Measurements from ENCODE around the gene HMGB4.

HMGB4 gene, protein sequence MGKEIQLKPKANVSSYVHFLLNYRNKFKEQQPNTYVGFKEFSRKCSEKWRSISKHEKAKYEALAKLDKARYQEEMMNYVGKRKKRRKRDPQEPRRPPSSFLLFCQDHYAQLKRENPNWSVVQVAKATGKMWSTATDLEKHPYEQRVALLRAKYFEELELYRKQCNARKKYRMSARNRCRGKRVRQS

DNA sequence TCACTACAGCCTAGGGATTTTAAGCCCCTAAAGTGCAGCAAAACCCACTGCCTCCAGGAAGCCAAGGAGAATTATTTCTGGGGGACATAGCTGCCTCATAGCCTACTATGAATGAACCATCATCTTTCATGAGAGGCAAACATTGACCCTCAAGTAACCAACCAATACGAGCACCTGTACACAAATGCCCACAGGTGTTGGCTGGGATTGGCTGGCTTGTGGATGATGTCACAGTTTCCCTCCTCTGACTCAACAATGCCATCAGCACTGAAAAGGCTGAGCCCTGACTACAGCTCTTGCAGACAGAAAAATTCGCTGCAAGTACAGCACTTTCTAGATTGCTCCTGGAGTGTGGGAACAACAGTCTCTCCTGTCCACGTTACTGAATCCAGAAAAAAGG, at the start of gene HMGB4:
Gene HMGB4 (plus strand): TSS at position 301 of the 400 bp plus-strand sequence. CDS start 113 bp downstream, outside the sequence.
- Histone ChIP-seq H3K4me1 (ENCODE audit: low read length) (no peaks in the 10 kb centered on the region), H3K79me2 (ENCODE audit: low read length) (no peaks in the 10 kb centered on the region), H3K4me2 (ENCODE audit: low read depth, low read length) (no peak within 1 kb of the TSS), H3K27me3 (replicated peaks; ENCODE audit: insufficient read depth, low read length) (peaks cover 25% of the 10 kb centered on the region), H4K20me1 (ENCODE audit: insufficient read depth, low read length) (no peaks in the 10 kb centered on the region), H3K9ac (ENCODE audit: low read length) (no peak within 1 kb of the TSS), H2AFZ (ENCODE audit: low read length) (no peak within 1 kb of the TSS), H3K36me3 (replicated peaks; ENCODE audit: insufficient read depth, low read length) (no peaks in the 10 kb centered on the region), H3K27ac (ENCODE audit: low read length) (no peak within 1 kb of the TSS), H3K9me2 (replicated peaks; ENCODE audit: insufficient read depth, low read length) (no peaks in the 10 kb centered on the region), H3K9me3 (replicated peaks; ENCODE audit: insufficient read depth, low read length) (no peaks in the 10 kb centered on the region), H3F3A (ENCODE audit: insufficient read depth, low read length) (no peaks in the 10 kb centered on the region), H3K4me3 (ENCODE audit: low read length) (no peak within 1 kb of the TSS)
- no peak for TF ChIP-seq EZH2 (optimal IDR thresholded peaks at IDR 0.05; ENCODE audit: low read depth, low read length)
- DNase-seq: no peak

DNA sequence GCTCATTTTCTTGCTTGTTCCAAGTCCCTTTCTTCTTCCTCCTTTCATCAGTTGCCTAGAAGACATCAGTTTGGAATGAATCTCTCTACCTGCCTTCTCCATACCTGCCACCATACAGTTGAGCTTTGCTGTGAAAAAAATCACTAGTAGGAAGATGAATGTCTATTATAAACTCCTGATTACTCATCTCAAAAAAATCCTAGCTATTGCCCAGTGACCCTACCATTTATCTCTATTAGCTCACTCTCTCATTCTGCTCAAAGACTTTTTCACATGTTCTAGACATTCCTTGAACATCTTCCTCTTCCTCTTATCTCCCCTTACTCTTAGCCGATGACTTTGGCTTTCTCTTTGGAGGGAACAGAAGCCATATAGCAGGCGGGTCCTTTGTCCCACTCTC, 49.7 kb upstream of the HMGB4 start:
- Histone ChIP-seq H3K4me1 (ENCODE audit: low read length) (no peaks in the 10 kb centered on the region), H3K9me2 (replicated peaks; ENCODE audit: insufficient read depth, low read length) (no peaks in the 10 kb centered on the region), H3F3A (ENCODE audit: insufficient read depth, low read length) (no peaks in the 10 kb centered on the region), H3K9me3 (replicated peaks; ENCODE audit: insufficient read depth, low read length) (no peaks in the 10 kb centered on the region), H3K4me3 (ENCODE audit: low read length) (no peak overlapping the region), H3K9ac (ENCODE audit: low read length) (no peak overlapping the region), H4K20me1 (ENCODE audit: insufficient read depth, low read length) (no peaks in the 10 kb centered on the region), H3K4me2 (ENCODE audit: low read depth, low read length) (no peak overlapping the region), H3K27ac (ENCODE audit: low read length) (no peak overlapping the region), H3K36me3 (replicated peaks; ENCODE audit: insufficient read depth, low read length) (no peaks in the 10 kb centered on the region), H2AFZ (ENCODE audit: low read length) (no peak overlapping the region), H3K79me2 (ENCODE audit: low read length) (no peaks in the 10 kb centered on the region), H3K27me3 (replicated peaks; ENCODE audit: insufficient read depth, low read length) (peaks cover 55% of the 10 kb centered on the region)
- no peak for DNase-seq
- TF ChIP-seq EZH2phosphoT487 (IDR thresholded peaks at IDR 0.05; ENCODE audit: low read length): no peak
- TF ChIP-seq, protein P1, sequence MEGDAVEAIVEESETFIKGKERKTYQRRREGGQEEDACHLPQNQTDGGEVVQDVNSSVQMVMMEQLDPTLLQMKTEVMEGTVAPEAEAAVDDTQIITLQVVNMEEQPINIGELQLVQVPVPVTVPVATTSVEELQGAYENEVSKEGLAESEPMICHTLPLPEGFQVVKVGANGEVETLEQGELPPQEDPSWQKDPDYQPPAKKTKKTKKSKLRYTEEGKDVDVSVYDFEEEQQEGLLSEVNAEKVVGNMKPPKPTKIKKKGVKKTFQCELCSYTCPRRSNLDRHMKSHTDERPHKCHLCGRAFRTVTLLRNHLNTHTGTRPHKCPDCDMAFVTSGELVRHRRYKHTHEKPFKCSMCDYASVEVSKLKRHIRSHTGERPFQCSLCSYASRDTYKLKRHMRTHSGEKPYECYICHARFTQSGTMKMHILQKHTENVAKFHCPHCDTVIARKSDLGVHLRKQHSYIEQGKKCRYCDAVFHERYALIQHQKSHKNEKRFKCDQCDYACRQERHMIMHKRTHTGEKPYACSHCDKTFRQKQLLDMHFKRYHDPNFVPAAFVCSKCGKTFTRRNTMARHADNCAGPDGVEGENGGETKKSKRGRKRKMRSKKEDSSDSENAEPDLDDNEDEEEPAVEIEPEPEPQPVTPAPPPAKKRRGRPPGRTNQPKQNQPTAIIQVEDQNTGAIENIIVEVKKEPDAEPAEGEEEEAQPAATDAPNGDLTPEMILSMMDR (IDR thresholded peaks at IDR 0.05; ENCODE audit: low read length): no peak
- TF ChIP-seq EZH2 (optimal IDR thresholded peaks at IDR 0.05; ENCODE audit: low read depth, low read length): no peak

DNA sequence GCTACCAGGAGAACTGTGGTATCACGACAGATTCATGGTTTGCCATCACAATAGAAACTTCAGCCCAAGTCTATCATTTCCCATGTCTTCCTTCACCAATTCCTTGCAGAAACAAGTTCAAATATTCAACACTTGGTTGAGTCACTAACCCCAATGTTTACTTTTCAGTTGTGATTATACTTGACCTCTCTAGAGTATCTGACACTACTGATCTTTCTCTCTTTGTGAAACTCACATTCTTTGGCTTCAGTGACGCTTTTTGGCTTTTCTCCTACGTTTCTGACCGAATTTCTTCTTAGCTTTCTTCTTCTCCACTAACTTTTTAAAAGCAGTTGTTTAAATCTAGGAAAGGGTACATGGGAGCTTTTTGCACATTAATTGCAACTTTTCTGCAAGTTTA, 48.8 kb upstream of the HMGB4 start:
- no peaks in the 10 kb centered on the region for H3K4me1 ChIP-seq (ENCODE audit: low read length)
- no peak overlapping the region for H3K9ac ChIP-seq (ENCODE audit: low read length)
- no peak overlapping the region for H3K4me3 ChIP-seq (ENCODE audit: low read length)
- H3K9me2 ChIP-seq (replicated peaks; ENCODE audit: insufficient read depth, low read length): no peaks in the 10 kb centered on the region
- no peaks in the 10 kb centered on the region for H3K9me3 ChIP-seq (replicated peaks; ENCODE audit: insufficient read depth, low read length)
- H3K36me3 ChIP-seq (replicated peaks; ENCODE audit: insufficient read depth, low read length): no peaks in the 10 kb centered on the region
- H3K4me2 ChIP-seq (ENCODE audit: low read depth, low read length): no peak overlapping the region
- TF ChIP-seq, protein P1 (IDR thresholded peaks at IDR 0.05; ENCODE audit: low read length): no peak
- peaks cover 50% of the 10 kb centered on the region for H3K27me3 ChIP-seq (replicated peaks; ENCODE audit: insufficient read depth, low read length)
- H3F3A ChIP-seq (ENCODE audit: insufficient read depth, low read length): no peaks in the 10 kb centered on the region
- H3K27ac ChIP-seq (ENCODE audit: low read length): no peak overlapping the region
- H4K20me1 ChIP-seq (ENCODE audit: insufficient read depth, low read length): no peaks in the 10 kb centered on the region
- H3K79me2 ChIP-seq (ENCODE audit: low read length): no peaks in the 10 kb centered on the region
- H2AFZ ChIP-seq (ENCODE audit: low read length): no peak overlapping the region
- no peak for DNase-seq

DNA sequence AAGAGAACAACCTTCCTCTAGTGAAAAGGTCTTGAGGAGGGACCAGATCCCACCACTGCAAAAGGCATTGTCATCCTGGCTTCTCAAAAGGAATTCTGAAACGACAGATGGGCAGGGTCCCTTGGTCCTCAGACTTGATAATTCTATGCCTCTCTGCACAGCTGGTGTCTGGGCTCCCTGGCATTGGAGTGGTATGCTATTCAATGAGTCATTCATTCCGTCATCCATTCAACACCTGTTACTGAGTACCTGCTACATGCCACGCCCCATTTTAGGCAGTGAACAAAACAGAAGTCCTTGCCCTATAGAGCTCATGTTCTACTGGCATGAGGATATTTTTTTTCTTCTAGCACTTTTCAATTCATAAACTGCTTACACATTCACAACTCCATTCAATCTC, 45.8 kb upstream of the HMGB4 start:
- DNase-seq: no peak
- TF ChIP-seq EZH2 (optimal IDR thresholded peaks at IDR 0.05; ENCODE audit: low read depth, low read length) (no peak), EZH2phosphoT487 (IDR thresholded peaks at IDR 0.05; ENCODE audit: low read length) (no peak)
- TF ChIP-seq, protein P1 (IDR thresholded peaks at IDR 0.05; ENCODE audit: low read length): no peak
- no peaks in the 10 kb centered on the region for H4K20me1 ChIP-seq (ENCODE audit: insufficient read depth, low read length)
- H3K9ac ChIP-seq (ENCODE audit: low read length): no peak overlapping the region
- H3K27ac ChIP-seq (ENCODE audit: low read length): no peak overlapping the region
- H3K4me2 ChIP-seq (ENCODE audit: low read depth, low read length): no peak overlapping the region
- H3K79me2 ChIP-seq (ENCODE audit: low read length): no peaks in the 10 kb centered on the region
- H3K27me3 ChIP-seq (replicated peaks; ENCODE audit: insufficient read depth, low read length): peaks cover 56% of the 10 kb centered on the region
- no peaks in the 10 kb centered on the region for H3K36me3 ChIP-seq (replicated peaks; ENCODE audit: insufficient read depth, low read length)
- no peak overlapping the region for H2AFZ ChIP-seq (ENCODE audit: low read length)
- H3K4me3 ChIP-seq (ENCODE audit: low read length): no peak overlapping the region
- no peaks in the 10 kb centered on the region for H3K9me3 ChIP-seq (replicated peaks; ENCODE audit: insufficient read depth, low read length)
- no peaks in the 10 kb centered on the region for H3K4me1 ChIP-seq (ENCODE audit: low read length)
- H3K9me2 ChIP-seq (replicated peaks; ENCODE audit: insufficient read depth, low read length): no peaks in the 10 kb centered on the region
- no peaks in the 10 kb centered on the region for H3F3A ChIP-seq (ENCODE audit: insufficient read depth, low read length)
